MCF 10A (cell line): ENCODE results near the gene IRF2. TPM values are rescaled to one million over a fixed set of nuclear protein-coding genes. Genes with fewer than 3 reads are reported as not detected.

Experiments
- BruUV-seq: library from RNA; stranded (reverse); fragments of 400-500 nt; replicated peaks from 2 replicates; lab custom pipeline; 2021; lab: Mats Ljungman, UMichigan
- CTCF ChIA-PET: fragments of 300-600 bp; sonication (Branson Sonifier 250); formaldehyde crosslinking; extraction: SDS; loops from one replicate; lab custom pipeline; 2021; ENCODE audit warnings: antibody characterized with exemption, inconsistent platforms; lab: Yijun Ruan, JAX
- POLR2A ChIA-PET: fragments of 300-600, 350-650 bp; sonication (Branson Sonifier 250); formaldehyde crosslinking; extraction: SDS; loops from one replicate; lab custom pipeline; 2020; ENCODE audit warnings: antibody characterized with exemption, inconsistent platforms; lab: Yijun Ruan, JAX
- DNase-seq: peaks from one replicate; pipeline ENCODE4 v3.0.0-alpha.2; 2018; ENCODE audit not compliant: unreplicated experiment
- H3K27ac Mint-ChIP-seq: one replicate; pipeline ENCODE4 v1.8.0; 2022; ENCODE audit warnings: mild to moderate bottlenecking, low read depth, mixed read lengths; ENCODE audit not compliant: unreplicated experiment
- H3K27me3 Mint-ChIP-seq: one replicate; pipeline ENCODE4 v1.8.0; 2022; ENCODE audit warnings: mixed read lengths; ENCODE audit not compliant: insufficient read depth, unreplicated experiment
- H3K36me3 Mint-ChIP-seq: one replicate; pipeline ENCODE4 v1.8.0; 2022; ENCODE audit warnings: mild to moderate bottlenecking, moderate library complexity, mixed read lengths; ENCODE audit not compliant: insufficient read depth, unreplicated experiment
- H3K4me1 Mint-ChIP-seq: one replicate; pipeline ENCODE4 v1.8.0; 2022; ENCODE audit warnings: mixed read lengths; ENCODE audit not compliant: insufficient read depth, unreplicated experiment
- H3K4me3 Mint-ChIP-seq: one replicate; pipeline ENCODE4 v1.8.0; 2022; ENCODE audit warnings: mild to moderate bottlenecking, moderate library complexity, mixed read lengths; ENCODE audit not compliant: unreplicated experiment
- H3K9me3 Mint-ChIP-seq: one replicate; pipeline ENCODE4 v1.8.0; 2022; ENCODE audit warnings: mixed read lengths; ENCODE audit not compliant: unreplicated experiment
- intact Hi-C: fragments of 100-400 bp; cut with micrococcal nuclease; formaldehyde crosslinking; loops from 2 replicates; pipeline ENCODE4 v1.14.1; 2022
- total RNA-seq: library from RNA; stranded (reverse); gene quantifications from 2 replicates; pipeline ENCODE4 v1.2.3, GENCODE V29; 2022
- TF ChIP-seq, protein P1 (sequence below): fragments of 200-600 bp; IDR thresholded peaks from one replicate; pipeline ENCODE4 v1.8.0; 2022; ENCODE audit warnings: antibody characterized with exemption, mild to moderate bottlenecking; ENCODE audit not compliant: unreplicated experiment

IRF2 gene
- total RNA-seq, 1 experiment from 2014 or later: 20.8 TPM

DNA sequence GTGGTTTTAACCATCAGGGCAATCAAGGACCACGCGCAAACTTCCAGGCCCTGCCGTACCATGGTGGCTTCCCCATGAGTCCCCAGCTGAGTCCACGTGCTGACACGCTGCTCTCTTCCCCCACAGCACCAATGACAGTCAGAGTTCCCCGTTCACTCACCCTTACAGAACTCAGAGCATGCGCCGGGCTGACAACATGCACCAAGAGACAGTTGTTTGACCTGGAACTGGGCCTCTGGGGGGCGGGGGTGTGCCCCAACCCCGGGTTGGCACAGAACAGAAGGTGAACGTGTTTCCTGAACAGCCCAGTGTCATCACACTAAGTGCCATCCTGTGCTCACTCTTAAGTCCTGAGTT is 29.4 kb downstream of the IRF2 start:
- TF ChIP-seq, protein P1, sequence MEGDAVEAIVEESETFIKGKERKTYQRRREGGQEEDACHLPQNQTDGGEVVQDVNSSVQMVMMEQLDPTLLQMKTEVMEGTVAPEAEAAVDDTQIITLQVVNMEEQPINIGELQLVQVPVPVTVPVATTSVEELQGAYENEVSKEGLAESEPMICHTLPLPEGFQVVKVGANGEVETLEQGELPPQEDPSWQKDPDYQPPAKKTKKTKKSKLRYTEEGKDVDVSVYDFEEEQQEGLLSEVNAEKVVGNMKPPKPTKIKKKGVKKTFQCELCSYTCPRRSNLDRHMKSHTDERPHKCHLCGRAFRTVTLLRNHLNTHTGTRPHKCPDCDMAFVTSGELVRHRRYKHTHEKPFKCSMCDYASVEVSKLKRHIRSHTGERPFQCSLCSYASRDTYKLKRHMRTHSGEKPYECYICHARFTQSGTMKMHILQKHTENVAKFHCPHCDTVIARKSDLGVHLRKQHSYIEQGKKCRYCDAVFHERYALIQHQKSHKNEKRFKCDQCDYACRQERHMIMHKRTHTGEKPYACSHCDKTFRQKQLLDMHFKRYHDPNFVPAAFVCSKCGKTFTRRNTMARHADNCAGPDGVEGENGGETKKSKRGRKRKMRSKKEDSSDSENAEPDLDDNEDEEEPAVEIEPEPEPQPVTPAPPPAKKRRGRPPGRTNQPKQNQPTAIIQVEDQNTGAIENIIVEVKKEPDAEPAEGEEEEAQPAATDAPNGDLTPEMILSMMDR: no peak
- intact Hi-C loops: loop anchor here (1.0 kb wide), 1 partner anchor 28 kb away; no protein-coding TSS in a partner anchor
- CTCF ChIA-PET: no interaction called here
- H3K4me1 Mint-ChIP-seq: peaks cover 13% of the 10 kb centered on the region
- H3K27me3 Mint-ChIP-seq: no peaks in the 10 kb centered on the region
- POLR2A ChIA-PET: no interaction called here
- DNase-seq: no peak
- H3K36me3 Mint-ChIP-seq: peaks cover 16% of the 10 kb centered on the region
- BruUV-seq: no TSS peak
- no peaks in the 10 kb centered on the region for H3K9me3 Mint-ChIP-seq
- H3K27ac Mint-ChIP-seq: no peak overlapping the region
- no peak overlapping the region for H3K4me3 Mint-ChIP-seq

- Mint-ChIP-seq H3K4me3 (no peak overlapping the region), H3K27ac (no peak overlapping the region), H3K9me3 (no peaks in the 10 kb centered on the region), H3K36me3 (peaks cover 16% of the 10 kb centered on the region), H3K27me3 (no peaks in the 10 kb centered on the region), H3K4me1 (peaks cover 7% of the 10 kb centered on the region)
- TF ChIP-seq, protein P1: no peak
- intact Hi-C loops: loop anchor here (1.0 kb wide), 1 partner anchor 27 kb away; no protein-coding TSS in a partner anchor
- no peak for DNase-seq
- ChIA-PET POLR2A (no interaction called here), CTCF (no interaction called here)
- BruUV-seq: no TSS peak
These were observed 30.0 kb downstream of the IRF2 start for GRCh38 chr4:184444215-184444952.

- DNase-seq: no peak
- no peak overlapping the region for H3K4me3 Mint-ChIP-seq
- intact Hi-C loops: no loop called here
- H3K27ac Mint-ChIP-seq: no peak overlapping the region
- no peaks in the 10 kb centered on the region for H3K9me3 Mint-ChIP-seq
- peaks cover 16% of the 10 kb centered on the region for H3K36me3 Mint-ChIP-seq
- TF ChIP-seq, protein P1: no peak
- H3K27me3 Mint-ChIP-seq: no peaks in the 10 kb centered on the region
- CTCF ChIA-PET: no interaction called here
- POLR2A ChIA-PET: interaction anchor here (1.0 kb wide), 1 partner anchor 10 kb away, joined by 3 read pairs; no protein-coding TSS in a partner anchor
- no peaks in the 10 kb centered on the region for H3K4me1 Mint-ChIP-seq
- BruUV-seq: no TSS peak
These were observed 31.0 kb downstream of the IRF2 start for GRCh38 chr4:184443318-184443717.

- intact Hi-C loops: no loop called here
- Mint-ChIP-seq H3K27ac (no peak overlapping the region), H3K36me3 (peaks cover 8% of the 10 kb centered on the region), H3K4me1 (no peaks in the 10 kb centered on the region), H3K27me3 (no peaks in the 10 kb centered on the region), H3K4me3 (no peak overlapping the region), H3K9me3 (no peaks in the 10 kb centered on the region)
- DNase-seq: no peak
- ChIA-PET CTCF (no interaction called here), POLR2A (no interaction called here)
- BruUV-seq: no TSS peak
- TF ChIP-seq, protein P1: no peak
These were observed 32.1 kb downstream of the IRF2 start for GRCh38 chr4:184442314-184442635.
